SU-DHL-6 (cell line): ENCODE results near the gene PTK6.

Experiments
- H2AFZ ChIP-seq: fragments of 200-600 bp; sonication (generic); 2 replicates; pipeline ENCODE4 v1.6.1; 2014; ENCODE audit warnings: low read depth, mild to moderate bottlenecking, moderate library complexity, mixed read lengths, antibody characterized with exemption, low read length; ENCODE audit not compliant: severe bottlenecking
- H3F3A ChIP-seq: fragments of 200-600 bp; shearing (Covaris generic); 2 replicates; pipeline ENCODE4 v1.6.0; 2016; ENCODE audit warnings: antibody characterized with exemption, mild to moderate bottlenecking; ENCODE audit not compliant: insufficient read depth
- H3K27ac ChIP-seq: fragments of 200-600 bp; sonication (generic); 2 replicates; pipeline ENCODE4 v1.5.1; 2016; ENCODE audit warnings: low read depth, mild to moderate bottlenecking, low read length, moderate library complexity, mixed read lengths
- H3K27me3 ChIP-seq: fragments of 200-600 bp; sonication (generic), shearing (Covaris generic); 2 replicates; pipeline ENCODE4 v1.6.0; 2014; ENCODE audit warnings: mild to moderate bottlenecking, low read length
- H3K36me3 ChIP-seq: fragments of 200-600 bp; sonication (generic); 2 replicates; pipeline ENCODE4 v1.6.1; 2014; ENCODE audit warnings: mild to moderate bottlenecking, low read length, mixed read lengths
- H3K4me2 ChIP-seq: fragments of 300-600, 200-600 bp; shearing (Covaris generic), sonication (generic); 2 replicates; pipeline ENCODE4 v1.6.0; 2014; ENCODE audit warnings: low read length, low read depth, mild to moderate bottlenecking; ENCODE audit not compliant: poor library complexity, severe bottlenecking
- H3K4me3 ChIP-seq: fragments of 200-600 bp; sonication (generic); 2 replicates; pipeline ENCODE4 v1.5.1; 2014; ENCODE audit warnings: antibody characterized with exemption, low read length, mild to moderate bottlenecking, mixed read lengths; ENCODE audit not compliant: insufficient read depth, poor library complexity, severe bottlenecking
- H3K79me2 ChIP-seq: fragments of 200-600 bp; sonication (generic); 2 replicates; pipeline ENCODE4 v1.6.1; 2014; ENCODE audit warnings: mild to moderate bottlenecking, low read length, moderate library complexity; ENCODE audit not compliant: insufficient read depth
- H3K9ac ChIP-seq: fragments of 200-600 bp; sonication (generic); 2 replicates; pipeline ENCODE4 v1.7.0; 2014; ENCODE audit warnings: mild to moderate bottlenecking, low read length
- H3K9me2 ChIP-seq: fragments of 200-600 bp; sonication (generic); replicated peaks from 2 replicates; pipeline ENCODE4 v1.6.1; 2014; ENCODE audit warnings: low read length; ENCODE audit not compliant: insufficient read depth
- H3K9me3 ChIP-seq: fragments of 200-600 bp; sonication (generic); 2 replicates; pipeline ENCODE4 v1.6.1; 2014; ENCODE audit warnings: low read length, mixed read lengths; ENCODE audit not compliant: insufficient read depth
- H4K20me1 ChIP-seq: fragments of 200-600 bp; sonication (generic); 2 replicates; pipeline ENCODE4 v1.6.1; 2014; ENCODE audit warnings: low read depth, mild to moderate bottlenecking, antibody characterized with exemption, low read length, moderate library complexity, mixed read lengths
- EZH2phosphoT487 ChIP-seq: fragments of 200-600 bp; sonication (generic), shearing (Covaris generic); conservative IDR thresholded peaks from 2 replicates; pipeline ENCODE4 v1.6.1; 2018; ENCODE audit warnings: mild to moderate bottlenecking, antibody characterized with exemption, low read length, moderate library complexity, mixed read lengths
- TF ChIP-seq, protein P1 (sequence below): fragments of 200-600 bp; sonication (generic); IDR thresholded peaks from one replicate; pipeline ENCODE4 v1.5.1; 2017; ENCODE audit warnings: antibody characterized with exemption, mild to moderate bottlenecking, low read length, moderate library complexity; ENCODE audit not compliant: insufficient read depth, poor library complexity, severe bottlenecking

PTK6 gene

DNA sequence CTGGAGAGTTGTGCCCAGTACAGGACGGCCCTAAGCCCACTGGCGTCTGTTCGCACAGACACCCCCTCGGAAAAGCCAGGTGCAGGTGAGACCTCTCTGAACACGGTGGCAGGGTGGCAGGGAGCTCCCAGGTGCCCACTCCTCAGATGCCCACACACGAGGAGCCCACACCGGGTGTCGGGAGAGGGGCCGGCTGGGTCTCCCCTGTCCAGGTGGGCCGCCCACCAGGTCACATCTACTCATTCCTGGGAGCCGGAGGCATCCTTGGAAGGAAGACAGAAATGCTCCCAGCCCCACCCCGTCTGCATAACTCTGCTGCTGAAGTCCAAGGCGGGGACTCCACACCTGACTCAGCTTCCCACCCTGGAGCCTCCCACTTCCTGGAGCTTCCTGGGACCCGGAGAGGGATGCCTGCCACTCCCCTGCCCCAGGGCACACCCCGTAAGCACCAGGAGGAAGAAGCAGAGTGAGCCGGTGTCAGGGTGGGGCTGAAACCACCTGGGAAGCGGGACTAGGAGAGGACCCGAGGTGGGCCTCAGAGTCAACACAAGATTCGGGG, 7.9 kb upstream of the PTK6 start:
- Histone ChIP-seq H3F3A (no peaks in the 10 kb centered on the region), H2AFZ (no peak overlapping the region), H3K9me2 (no peaks in the 10 kb centered on the region), H3K9me3 (no peaks in the 10 kb centered on the region), H3K4me3 (no peak overlapping the region), H4K20me1 (no peaks in the 10 kb centered on the region; the same call in 1 of the 2 replicates), H3K27ac (no peak overlapping the region), H3K4me2 (no peak overlapping the region), H3K9ac (no peak overlapping the region), H3K27me3 (no peaks in the 10 kb centered on the region), H3K79me2 (no peaks in the 10 kb centered on the region), H3K36me3 (no peaks in the 10 kb centered on the region)
- TF ChIP-seq, protein P1, sequence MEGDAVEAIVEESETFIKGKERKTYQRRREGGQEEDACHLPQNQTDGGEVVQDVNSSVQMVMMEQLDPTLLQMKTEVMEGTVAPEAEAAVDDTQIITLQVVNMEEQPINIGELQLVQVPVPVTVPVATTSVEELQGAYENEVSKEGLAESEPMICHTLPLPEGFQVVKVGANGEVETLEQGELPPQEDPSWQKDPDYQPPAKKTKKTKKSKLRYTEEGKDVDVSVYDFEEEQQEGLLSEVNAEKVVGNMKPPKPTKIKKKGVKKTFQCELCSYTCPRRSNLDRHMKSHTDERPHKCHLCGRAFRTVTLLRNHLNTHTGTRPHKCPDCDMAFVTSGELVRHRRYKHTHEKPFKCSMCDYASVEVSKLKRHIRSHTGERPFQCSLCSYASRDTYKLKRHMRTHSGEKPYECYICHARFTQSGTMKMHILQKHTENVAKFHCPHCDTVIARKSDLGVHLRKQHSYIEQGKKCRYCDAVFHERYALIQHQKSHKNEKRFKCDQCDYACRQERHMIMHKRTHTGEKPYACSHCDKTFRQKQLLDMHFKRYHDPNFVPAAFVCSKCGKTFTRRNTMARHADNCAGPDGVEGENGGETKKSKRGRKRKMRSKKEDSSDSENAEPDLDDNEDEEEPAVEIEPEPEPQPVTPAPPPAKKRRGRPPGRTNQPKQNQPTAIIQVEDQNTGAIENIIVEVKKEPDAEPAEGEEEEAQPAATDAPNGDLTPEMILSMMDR, result no peak
- no peak for TF ChIP-seq EZH2phosphoT487

DNA sequence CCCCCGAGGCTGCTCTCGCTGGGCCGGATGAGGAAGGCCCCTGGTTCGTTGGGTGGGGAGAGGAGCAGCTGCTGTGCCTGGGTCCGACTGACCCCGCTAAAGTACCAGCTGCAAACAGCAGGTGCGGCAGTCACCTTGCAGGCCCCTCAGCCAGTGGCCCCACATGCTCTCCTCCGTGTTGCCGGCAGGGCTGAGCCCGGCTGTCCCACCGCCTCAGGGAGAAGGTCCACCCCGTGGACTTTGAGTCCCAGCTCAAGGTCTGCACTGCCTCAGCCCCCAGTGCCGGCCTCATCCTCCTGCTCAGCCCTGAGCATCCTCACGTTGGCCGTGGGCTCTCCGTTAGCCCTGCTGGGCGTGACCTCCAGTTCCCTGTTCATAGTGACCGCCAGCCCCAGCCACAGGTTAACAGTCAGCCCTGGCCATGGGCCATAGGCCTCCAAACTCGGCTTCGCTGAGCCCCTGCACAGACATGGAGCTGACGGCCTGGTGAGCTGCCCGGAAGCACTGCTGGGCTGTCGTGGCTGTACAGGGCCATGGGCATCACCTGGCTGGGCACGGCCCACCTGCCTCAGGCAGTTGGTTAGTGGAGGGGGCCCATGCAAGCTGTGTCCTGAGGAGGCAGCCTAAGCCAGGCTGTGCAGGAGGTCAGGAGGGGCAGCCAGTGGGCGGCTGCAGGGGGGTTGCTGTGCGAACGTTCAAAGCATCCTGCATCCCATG, 7.2 kb upstream of the PTK6 start:
- no peak for TF ChIP-seq EZH2phosphoT487
- TF ChIP-seq, protein P1, result no peak
- Histone ChIP-seq H3F3A (no peaks in the 10 kb centered on the region), H3K27me3 (no peaks in the 10 kb centered on the region), H3K9ac (no peak overlapping the region), H3K4me3 (no peak overlapping the region), H3K36me3 (no peaks in the 10 kb centered on the region), H3K4me2 (no peak overlapping the region), H3K79me2 (no peaks in the 10 kb centered on the region), H2AFZ (no peak overlapping the region), H3K9me2 (no peaks in the 10 kb centered on the region), H3K9me3 (no peaks in the 10 kb centered on the region), H3K27ac (no peak overlapping the region), H4K20me1 (no peaks in the 10 kb centered on the region; the same call in 1 of the 2 replicates)

DNA sequence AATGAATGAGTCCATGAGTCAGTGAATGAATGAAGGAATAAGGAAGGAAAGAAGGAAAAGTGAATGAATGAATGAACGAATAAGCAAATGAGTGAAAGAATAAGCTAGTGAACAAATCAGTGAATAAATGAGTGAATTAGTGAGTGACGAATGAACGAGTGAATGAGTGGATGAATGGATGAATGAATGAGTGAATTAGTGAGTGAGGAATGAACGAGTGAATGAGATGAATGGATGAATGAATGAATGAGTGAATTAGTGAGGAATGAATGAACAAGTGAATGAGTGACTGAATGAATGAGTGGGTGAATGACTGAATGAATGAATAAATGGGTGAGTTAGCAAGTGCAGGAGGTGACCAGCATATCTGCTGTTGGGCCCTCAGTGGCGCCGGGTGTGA, 6.6 kb upstream of the PTK6 start:
- no peaks in the 10 kb centered on the region for H3K27me3 ChIP-seq
- H3K9me3 ChIP-seq, result no peaks in the 10 kb centered on the region
- H2AFZ ChIP-seq, result no peak overlapping the region
- H3K79me2 ChIP-seq, result no peaks in the 10 kb centered on the region
- H3K4me2 ChIP-seq, result no peak overlapping the region
- no peaks in the 10 kb centered on the region for H3K36me3 ChIP-seq
- no peaks in the 10 kb centered on the region for H3F3A ChIP-seq
- H3K27ac ChIP-seq, result no peak overlapping the region
- H3K9ac ChIP-seq, result no peak overlapping the region
- H3K9me2 ChIP-seq, result no peaks in the 10 kb centered on the region
- H4K20me1 ChIP-seq, result no peaks in the 10 kb centered on the region; the same call in 1 of the 2 replicates
- no peak for TF ChIP-seq EZH2phosphoT487
- TF ChIP-seq, protein P1, result no peak
- no peak overlapping the region for H3K4me3 ChIP-seq
